ENCODE results near the gene APP.

The APP gene

DNA sequence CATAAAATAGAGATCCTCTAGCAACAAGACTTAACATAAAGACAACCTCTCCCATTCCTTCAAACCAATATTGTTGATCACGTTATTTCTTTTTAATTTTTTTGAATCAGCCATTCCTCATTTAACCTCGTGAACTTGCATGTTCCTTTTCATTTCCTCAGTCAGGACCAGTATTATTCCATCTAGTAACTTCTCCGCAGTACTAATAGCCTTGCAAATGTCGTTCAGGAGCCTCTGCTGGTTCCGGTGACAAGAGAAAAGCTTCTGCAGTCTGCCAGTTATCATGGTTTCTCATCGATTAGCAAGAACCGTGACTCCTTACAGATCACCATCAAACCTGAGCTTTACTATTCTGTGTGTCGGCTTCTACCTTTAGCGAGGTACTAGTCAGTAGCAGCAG lies 3.0 kb downstream of the APP start:
- Histone ChIP-seq H3K27ac (ENCODE audit: insufficient read depth, low read depth, low read length, poor library complexity, severe bottlenecking) (no peak overlapping the region), H3K4me3 (ENCODE audit: insufficient read depth, low read depth, low read length) (peak overlapping the region; percentile 22)
- WGBS, 2 experiments, result 17 to 18% methylated on average over 9 of the region's 9 CpGs

GRCh38 chr21:26165331-26165730 lies 5.2 kb downstream of the APP start:
- 92 to 94% methylated on average over 5 of the region's 5 CpGs for WGBS, 2 experiments
- Histone ChIP-seq H3K27ac (ENCODE audit: insufficient read depth, low read depth, low read length, poor library complexity, severe bottlenecking) (no peak overlapping the region), H3K4me1 (ENCODE audit: control insufficient read depth, insufficient read depth, low read length) (peaks cover 20% of the 10 kb centered on the region), H3K4me3 (ENCODE audit: insufficient read depth, low read depth, low read length) (no peak overlapping the region), H3K36me3 (ENCODE audit: control insufficient read depth, insufficient read depth, low read length) (no peaks in the 10 kb centered on the region), H3K27me3 (ENCODE audit: control insufficient read depth, insufficient read depth, low read length, poor library complexity, severe bottlenecking) (no peaks in the 10 kb centered on the region), H3K9me3 (ENCODE audit: control insufficient read depth, low read length) (no peaks in the 10 kb centered on the region)

More for the DNA sequence above, 3.0 kb downstream of the APP start:
- no peaks in the 10 kb centered on the region for H3K36me3 ChIP-seq (ENCODE audit: control insufficient read depth, insufficient read depth, low read length)
- peaks cover 8% of the 10 kb centered on the region for H3K27me3 ChIP-seq (ENCODE audit: control insufficient read depth, insufficient read depth, low read length, poor library complexity, severe bottlenecking)
- H3K4me1 ChIP-seq (ENCODE audit: control insufficient read depth, insufficient read depth, low read length), result peaks cover 20% of the 10 kb centered on the region
- no peaks in the 10 kb centered on the region for H3K9me3 ChIP-seq (ENCODE audit: control insufficient read depth, low read length)

DNA sequence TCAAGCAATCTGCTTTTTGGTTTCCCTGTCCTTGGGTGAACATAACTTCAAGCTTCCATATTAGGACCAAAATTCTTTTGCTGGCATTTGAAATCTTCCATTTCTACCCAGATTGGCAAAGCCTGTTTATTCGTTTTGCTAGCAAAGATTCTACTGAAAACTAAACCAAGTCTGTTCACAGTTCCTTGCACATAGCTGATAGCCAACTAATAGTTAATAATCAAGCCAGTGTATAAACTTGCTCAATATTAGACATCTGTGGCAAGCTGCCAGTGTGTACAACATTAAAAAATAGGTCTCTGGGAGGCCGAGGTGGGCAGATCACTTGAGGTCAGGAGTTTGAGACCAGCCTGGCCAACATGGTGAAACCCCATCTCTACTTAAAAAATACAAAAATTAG lies 6.3 kb downstream of the APP start:
- Histone ChIP-seq H3K4me1 (ENCODE audit: control insufficient read depth, insufficient read depth, low read length) (peaks cover 20% of the 10 kb centered on the region), H3K9me3 (ENCODE audit: control insufficient read depth, low read length) (no peaks in the 10 kb centered on the region), H3K36me3 (ENCODE audit: control insufficient read depth, insufficient read depth, low read length) (no peaks in the 10 kb centered on the region), H3K27me3 (ENCODE audit: control insufficient read depth, insufficient read depth, low read length, poor library complexity, severe bottlenecking) (no peaks in the 10 kb centered on the region), H3K27ac (ENCODE audit: insufficient read depth, low read depth, low read length, poor library complexity, severe bottlenecking) (no peak overlapping the region), H3K4me3 (ENCODE audit: insufficient read depth, low read depth, low read length) (no peak overlapping the region)
- WGBS, 2 experiments, result 91 to 95% methylated on average over 2 of the region's 2 CpGs

DNA sequence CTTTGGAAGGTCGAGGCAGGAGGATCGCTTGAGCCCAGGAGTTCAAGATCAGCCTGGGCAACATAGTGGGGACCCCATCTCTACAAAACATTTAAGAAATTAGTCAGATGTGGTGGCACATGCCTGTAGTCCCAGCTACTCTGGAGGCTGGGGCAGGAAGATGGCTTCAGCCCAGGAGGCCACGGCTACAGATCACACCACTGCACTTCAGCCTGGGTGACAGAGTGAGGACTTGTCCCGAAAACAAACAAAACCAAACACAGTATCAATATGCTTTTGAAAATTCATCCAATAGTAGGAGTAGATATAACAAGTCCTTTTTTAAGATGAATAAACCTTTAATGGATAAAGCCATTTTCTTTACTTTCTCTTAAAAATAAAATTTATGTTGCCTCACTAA lies 8.5 kb downstream of the APP start:
- 91 to 94% methylated on average over 3 of the region's 4 CpGs for WGBS, 2 experiments
- Histone ChIP-seq H3K27me3 (ENCODE audit: control insufficient read depth, insufficient read depth, low read length, poor library complexity, severe bottlenecking) (no peaks in the 10 kb centered on the region), H3K36me3 (ENCODE audit: control insufficient read depth, insufficient read depth, low read length) (no peaks in the 10 kb centered on the region), H3K27ac (ENCODE audit: insufficient read depth, low read depth, low read length, poor library complexity, severe bottlenecking) (no peak overlapping the region), H3K4me3 (ENCODE audit: insufficient read depth, low read depth, low read length) (no peak overlapping the region), H3K9me3 (ENCODE audit: control insufficient read depth, low read length) (no peaks in the 10 kb centered on the region), H3K4me1 (ENCODE audit: control insufficient read depth, insufficient read depth, low read length) (peaks cover 17% of the 10 kb centered on the region)

DNA sequence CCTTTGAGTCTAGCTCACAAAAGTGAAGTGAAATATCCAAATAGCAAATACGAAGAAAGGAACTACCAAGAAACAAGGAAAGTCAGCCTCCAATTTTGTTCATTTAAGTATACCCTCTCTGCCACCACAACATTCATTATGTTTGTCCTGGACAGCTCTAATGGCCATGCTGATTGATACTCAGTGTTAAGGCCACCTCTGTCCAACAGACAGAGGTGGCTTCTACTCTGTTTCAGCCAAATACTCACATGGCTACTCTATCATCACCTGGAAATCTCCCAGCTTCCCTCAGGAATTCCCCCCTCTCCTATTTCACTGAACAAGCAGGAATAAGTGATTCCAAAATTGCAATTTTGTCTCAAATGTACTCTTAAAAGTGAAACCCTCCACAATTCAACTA lies 10.7 kb downstream of the APP start:
- Histone ChIP-seq H3K4me1 (ENCODE audit: control insufficient read depth, insufficient read depth, low read length) (peaks cover 4% of the 10 kb centered on the region), H3K4me3 (ENCODE audit: insufficient read depth, low read depth, low read length) (no peak overlapping the region), H3K27ac (ENCODE audit: insufficient read depth, low read depth, low read length, poor library complexity, severe bottlenecking) (no peak overlapping the region), H3K27me3 (ENCODE audit: control insufficient read depth, insufficient read depth, low read length, poor library complexity, severe bottlenecking) (no peaks in the 10 kb centered on the region), H3K9me3 (ENCODE audit: control insufficient read depth, low read length) (no peaks in the 10 kb centered on the region), H3K36me3 (ENCODE audit: control insufficient read depth, insufficient read depth, low read length) (no peaks in the 10 kb centered on the region)
- 94 to 95% methylated on average over 1 of the region's 1 CpG for WGBS, 2 experiments

GRCh38 chr21:26157801-26158200 lies 12.8 kb downstream of the APP start:
- WGBS, 2 experiments, result 83 to 88% methylated on average over 2 of the region's 2 CpGs
- Histone ChIP-seq H3K4me3 (ENCODE audit: insufficient read depth, low read depth, low read length) (no peak overlapping the region), H3K27ac (ENCODE audit: insufficient read depth, low read depth, low read length, poor library complexity, severe bottlenecking) (no peak overlapping the region)

GRCh38 chr21:26154753-26155152 lies 15.8 kb downstream of the APP start:
- H3K9me3 ChIP-seq (ENCODE audit: control insufficient read depth, low read length), result no peaks in the 10 kb centered on the region
- WGBS, 2 experiments, result 93 to 97% methylated on average over 4 of the region's 4 CpGs
- H3K4me3 ChIP-seq (ENCODE audit: insufficient read depth, low read depth, low read length), result no peak overlapping the region
- H3K27me3 ChIP-seq (ENCODE audit: control insufficient read depth, insufficient read depth, low read length, poor library complexity, severe bottlenecking), result no peaks in the 10 kb centered on the region
- H3K4me1 ChIP-seq (ENCODE audit: control insufficient read depth, insufficient read depth, low read length), result peaks cover 4% of the 10 kb centered on the region
- H3K27ac ChIP-seq (ENCODE audit: insufficient read depth, low read depth, low read length, poor library complexity, severe bottlenecking), result no peak overlapping the region
- H3K36me3 ChIP-seq (ENCODE audit: control insufficient read depth, insufficient read depth, low read length), result no peaks in the 10 kb centered on the region

More at GRCh38 chr21:26157801-26158200, 12.8 kb downstream of the APP start:
- H3K27me3 ChIP-seq (ENCODE audit: control insufficient read depth, insufficient read depth, low read length, poor library complexity, severe bottlenecking), result no peaks in the 10 kb centered on the region
- H3K36me3 ChIP-seq (ENCODE audit: control insufficient read depth, insufficient read depth, low read length), result no peaks in the 10 kb centered on the region
- no peaks in the 10 kb centered on the region for H3K9me3 ChIP-seq (ENCODE audit: control insufficient read depth, low read length)
- peaks cover 4% of the 10 kb centered on the region for H3K4me1 ChIP-seq (ENCODE audit: control insufficient read depth, insufficient read depth, low read length)

DNA sequence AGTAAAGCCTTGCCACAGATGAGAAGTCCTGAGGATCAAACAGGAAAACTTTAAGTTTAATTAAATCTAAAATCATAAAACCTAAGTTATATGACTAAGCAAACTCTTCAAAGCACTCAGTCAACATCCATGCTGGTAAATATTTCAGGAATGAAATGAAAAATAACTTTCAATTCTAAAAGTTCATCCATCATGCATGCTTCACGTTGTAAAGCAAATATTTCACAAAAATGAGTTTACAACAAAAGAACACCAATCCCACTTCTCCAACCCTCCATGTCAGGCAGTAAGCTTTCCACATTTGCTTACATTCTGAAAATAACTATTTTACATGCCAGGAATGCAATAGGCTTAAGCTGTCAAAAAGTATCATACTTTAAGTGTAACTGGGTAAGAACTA lies 16.8 kb downstream of the APP start:
- H3K27ac ChIP-seq (ENCODE audit: insufficient read depth, low read depth, low read length, poor library complexity, severe bottlenecking), result no peak overlapping the region

GRCh38 chr21:26148840-26149354 lies 21.7 kb downstream of the APP start:
- H3K4me1 ChIP-seq (ENCODE audit: control insufficient read depth, insufficient read depth, low read length), result peaks cover 28% of the 10 kb centered on the region
- H3K27me3 ChIP-seq (ENCODE audit: control insufficient read depth, insufficient read depth, low read length, poor library complexity, severe bottlenecking), result no peaks in the 10 kb centered on the region
- peak overlapping the region; percentile 64 for H3K27ac ChIP-seq (ENCODE audit: insufficient read depth, low read depth, low read length, poor library complexity, severe bottlenecking)
- no peaks in the 10 kb centered on the region for H3K36me3 ChIP-seq (ENCODE audit: control insufficient read depth, insufficient read depth, low read length)
- H3K9me3 ChIP-seq (ENCODE audit: control insufficient read depth, low read length), result no peaks in the 10 kb centered on the region
- no peak overlapping the region for H3K4me3 ChIP-seq (ENCODE audit: insufficient read depth, low read depth, low read length)

More for the DNA sequence above, 16.8 kb downstream of the APP start:
- Histone ChIP-seq H3K4me1 (ENCODE audit: control insufficient read depth, insufficient read depth, low read length) (peaks cover 13% of the 10 kb centered on the region), H3K36me3 (ENCODE audit: control insufficient read depth, insufficient read depth, low read length) (no peaks in the 10 kb centered on the region), H3K27me3 (ENCODE audit: control insufficient read depth, insufficient read depth, low read length, poor library complexity, severe bottlenecking) (no peaks in the 10 kb centered on the region), H3K9me3 (ENCODE audit: control insufficient read depth, low read length) (no peaks in the 10 kb centered on the region), H3K4me3 (ENCODE audit: insufficient read depth, low read depth, low read length) (no peak overlapping the region)
- WGBS, 2 experiments, result 96 to 100% methylated on average over 1 of the region's 1 CpG

DNA sequence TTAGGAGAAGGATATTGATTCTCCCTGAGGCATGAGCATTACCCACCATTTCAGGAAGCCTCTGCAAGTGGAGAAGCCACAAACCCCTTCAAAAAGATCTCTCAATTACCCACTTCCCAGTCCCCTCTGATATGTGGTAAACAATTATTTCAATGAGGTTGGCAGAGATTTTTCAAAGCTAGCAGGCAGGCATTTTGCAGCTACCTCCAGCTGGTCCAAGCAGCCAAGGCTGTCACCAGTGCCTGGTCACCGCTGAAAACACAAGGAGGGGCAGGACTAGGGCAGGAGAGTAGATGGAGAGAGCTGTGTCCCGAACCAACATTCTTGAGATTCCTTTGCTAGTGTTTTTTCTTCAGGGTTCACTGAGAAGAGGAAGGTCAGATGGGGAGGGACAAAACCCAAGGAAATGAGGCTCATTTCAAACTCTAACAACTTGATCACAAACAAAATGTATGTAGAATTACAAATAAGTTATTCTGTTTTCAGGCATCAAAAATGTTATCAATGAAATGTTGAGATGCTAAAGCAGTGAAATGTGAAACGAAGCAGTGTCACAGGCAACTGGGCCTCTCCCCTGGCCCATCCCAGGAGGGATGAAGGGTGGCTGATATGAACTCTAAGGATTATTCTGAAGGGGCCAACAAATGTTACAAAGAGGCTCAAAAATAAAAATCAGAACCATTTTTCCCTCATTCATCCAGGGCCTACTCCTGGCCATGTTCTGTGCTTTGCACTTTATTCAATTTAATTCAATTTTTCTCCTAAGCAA lies 22.3 kb downstream of the APP start:
- 23 to 30% methylated on average over 3 of the region's 3 CpGs for WGBS, 2 experiments
- no peaks in the 10 kb centered on the region for H3K36me3 ChIP-seq (ENCODE audit: control insufficient read depth, insufficient read depth, low read length)
- H3K4me3 ChIP-seq (ENCODE audit: insufficient read depth, low read depth, low read length), result no peak overlapping the region

More for the DNA sequence above, 22.3 kb downstream of the APP start:
- Histone ChIP-seq H3K27ac (ENCODE audit: insufficient read depth, low read depth, low read length, poor library complexity, severe bottlenecking) (peak overlapping the region; percentile 64), H3K4me1 (ENCODE audit: control insufficient read depth, insufficient read depth, low read length) (peaks cover 28% of the 10 kb centered on the region), H3K9me3 (ENCODE audit: control insufficient read depth, low read length) (no peaks in the 10 kb centered on the region), H3K27me3 (ENCODE audit: control insufficient read depth, insufficient read depth, low read length, poor library complexity, severe bottlenecking) (no peaks in the 10 kb centered on the region)
